Right cardiac atrium (tissue), 5 donors: ENCODE results near the gene ACTN4. TPM values are rescaled to one million over a fixed set of nuclear protein-coding genes. Genes with fewer than 3 reads are reported as not detected.
"Not testable (repeated sequence)": the region's sequence is repeated elsewhere in the genome, so short reads cannot be mapped to it uniquely, and the experiment has no call there.

Experiments used
- ATAC-seq, 2 donors: fragments of 200-7000 bp; cut with Tn5 transposase; one replicate each; pipeline versions ENCODE4 v1.8.0 to v1.9.1; 2020; ENCODE audit warnings: moderate library complexity in 2 of 2, mild to moderate bottlenecking in 1 of 2
- DNase-seq, 3 donors: peaks; one replicate each; pipeline ENCODE4 v3.0.0-alpha.2; 2020
- H3K27ac ChIP-seq: one replicate; pipeline ENCODE4 v1.5.1; 2013; ENCODE audit warnings: mild to moderate bottlenecking, low read length, control low read depth, moderate library complexity
- H3K27me3 ChIP-seq: one replicate; pipeline ENCODE4 v1.6.1; 2013; ENCODE audit not compliant: control insufficient read depth, insufficient read depth
- H3K4me1 ChIP-seq: one replicate; pipeline ENCODE4 v1.6.1; 2013; ENCODE audit warnings: low read length; ENCODE audit not compliant: control insufficient read depth, insufficient read depth
- H3K4me3 ChIP-seq: one replicate; pipeline ENCODE4 v1.5.1; 2013; ENCODE audit warnings: low read length, control low read depth
- H3K9me3 ChIP-seq: one replicate; pipeline ENCODE4 v1.6.1; 2013; ENCODE audit warnings: low read length; ENCODE audit not compliant: control insufficient read depth
- WGBS: extraction: QIAGEN DNeasy Blood & Tissue Kit; methylation state at CpG from one replicate; pipeline ENCODE4 v1.1.7; 2013; 5-methylcytosine and 5-hydroxymethylcytosine counted together
- intact Hi-C, 4 donors: fragments of 100-400 bp; cut with DNase I; formaldehyde crosslinking; loops; one replicate each; pipeline versions ENCODE4 v1.11.0 to v1.14.0; 2022 to 2023
- polyA plus RNA-seq: library from polyadenylated mRNA; stranded (reverse); fragments of 200-250 nt; gene quantifications from one replicate; pipeline ENCODE4 v1.2.3, GENCODE V29; 2013
- total RNA-seq, 4 donors: library from RNA; stranded (reverse); fragmentation: NEBNext Ultra II Directional; extraction: Animal tissue kit (Norgen Biotek cat#: 25700); gene quantifications; one replicate each; pipeline ENCODE4 v1.2.1, GENCODE V29; 2021
- donor health status: healthy with polysubstance abuse.
- donor health status: DM: no; HTN: yes; CAD: no.
- donor health status: DM: no; HTN: no; CAD: no.
- donor health status: DM: no; HTN: yes; CAD: no; lungs with severe emphysema.
- donor health status: DM: yes; HTN: yes; CAD: no.

The ACTN4 gene
- total and polyA plus RNA-seq, 5 donors, result 87.4 to 226 (median 119) TPM

- 16% methylated on average over 21 of the region's 21 CpGs for WGBS
- Histone ChIP-seq H3K27me3 (no peaks in the 10 kb centered on the region), H3K9me3 (no peaks in the 10 kb centered on the region), H3K4me1 (peaks cover 9% of the 10 kb centered on the region), H3K27ac (peak overlapping the region; percentile 92), H3K4me3 (peak overlapping the region; percentile 86)
- DNase-seq (no peak), ATAC-seq (peak in 1 of 2 donors; percentile 25)
- intact Hi-C loops, result loop anchor here in 3 of 4 donors (10.0 kb wide), 2 partner anchors 215 to 305 kb away; partner anchors contain the start of gene FAM98C (in 2 of the 3)
Measured at GRCh38 chr19:38619361-38620174, 27.9 kb upstream of the ACTN4 start.

GRCh38 chr19:38624822-38625221 is 22.6 kb upstream of the ACTN4 start:
- H3K27me3 ChIP-seq, result no peaks in the 10 kb centered on the region
- intact Hi-C loops, result loop anchor here in 3 of 4 donors (10.0 kb wide), 2 partner anchors 220 to 300 kb away; partner anchors contain the start of gene FAM98C (in 2 of the 3)
- no peaks in the 10 kb centered on the region for H3K9me3 ChIP-seq
- DNase-seq (no peak), ATAC-seq (no peak)
- no peak overlapping the region for H3K4me3 ChIP-seq
- H3K27ac ChIP-seq, result no peak overlapping the region
- H3K4me1 ChIP-seq, result peaks cover 4% of the 10 kb centered on the region
- 82% methylated on average over 3 of the region's 3 CpGs for WGBS

GRCh38 chr19:38626401-38626800 is 21.0 kb upstream of the ACTN4 start:
- intact Hi-C loops, result loop anchor here in 3 of 4 donors (10.0 kb wide), 2 partner anchors 222 to 298 kb away; partner anchors contain the start of gene FAM98C (in 2 of the 3)
- no peak overlapping the region for H3K27ac ChIP-seq
- H3K27me3 ChIP-seq, result no peaks in the 10 kb centered on the region
- no peak overlapping the region for H3K4me3 ChIP-seq
- WGBS, result 97% methylated on average over 4 of the region's 4 CpGs
- peak in 1 of 3 donors; percentile 18 for DNase-seq
- no peaks in the 10 kb centered on the region for H3K9me3 ChIP-seq
- no peak for ATAC-seq
- H3K4me1 ChIP-seq, result no peaks in the 10 kb centered on the region

GRCh38 chr19:38629568-38629967 is 17.9 kb upstream of the ACTN4 start:
- H3K27ac ChIP-seq, result no peak overlapping the region
- no peaks in the 10 kb centered on the region for H3K27me3 ChIP-seq
- H3K4me1 ChIP-seq, result no peaks in the 10 kb centered on the region
- H3K9me3 ChIP-seq, result no peaks in the 10 kb centered on the region
- DNase-seq, result peak in 2 of 3 donors; percentile 18 to 29
- H3K4me3 ChIP-seq, result no peak overlapping the region
- intact Hi-C loops, result loop anchor here in 3 of 4 donors (10.0 kb wide), 2 partner anchors 225 to 295 kb away; partner anchors contain the start of gene FAM98C (in 2 of the 3)
- peak in 1 of 2 donors; percentile 8 for ATAC-seq
- WGBS, result 95% methylated on average over 6 of the region's 6 CpGs

GRCh38 chr19:38631301-38631700 is 16.1 kb upstream of the ACTN4 start:
- WGBS, result 65% methylated on average over 11 of the region's 11 CpGs
- intact Hi-C loops, result loop anchor here in 2 of 4 donors (5.0 to 10.0 kb wide), 3 partner anchors 86 to 229 kb away; partner anchors contain the start of gene FAM98C (in 2 of the 2)
- H3K4me3 ChIP-seq, ATAC-seq, H3K27me3 ChIP-seq, H3K4me1 ChIP-seq, H3K9me3 ChIP-seq, H3K27ac ChIP-seq: not testable (repeated sequence)
- DNase-seq, result peak in 1 of 3 donors; percentile 4

- intact Hi-C loops, result loop anchor here in 2 of 4 donors (5.0 to 10.0 kb wide), 3 partner anchors 87 to 230 kb away; partner anchors contain the start of gene FAM98C (in 2 of the 2)
Measured at GRCh38 chr19:38631811-38632475, 15.5 kb upstream of the ACTN4 start.

GRCh38 chr19:38632476-38633213 is 14.8 kb upstream of the ACTN4 start:
- Histone ChIP-seq H3K27me3 (no peaks in the 10 kb centered on the region), H3K4me3 (no peak overlapping the region), H3K4me1 (no peaks in the 10 kb centered on the region), H3K9me3 (no peaks in the 10 kb centered on the region), H3K27ac (no peak overlapping the region)
- WGBS, result 90% methylated on average over 16 of the region's 16 CpGs
- no peak for ATAC-seq
- DNase-seq, result peak in 2 of 3 donors; percentile 30 to 46
- intact Hi-C loops, result loop anchor here in 2 of 4 donors (5.0 to 10.0 kb wide), 3 partner anchors 88 to 230 kb away; partner anchors contain the start of gene FAM98C (in 2 of the 2)

More at GRCh38 chr19:38631811-38632475, 15.5 kb upstream of the ACTN4 start:
- WGBS, result 68% methylated on average over 7 of the region's 7 CpGs
- H3K4me3 ChIP-seq, H3K4me1 ChIP-seq, H3K9me3 ChIP-seq, H3K27ac ChIP-seq, DNase-seq, H3K27me3 ChIP-seq, ATAC-seq: not testable (repeated sequence)

- no peaks in the 10 kb centered on the region for H3K4me1 ChIP-seq
- WGBS, result 67% methylated on average over 17 of the region's 17 CpGs
- peak; percentile 72 to 92 (median 89) for DNase-seq
- intact Hi-C loops, result loop anchor here in 2 of 4 donors (5.0 to 10.0 kb wide), 3 partner anchors 90 to 233 kb away; partner anchors contain the start of gene FAM98C (in 2 of the 2)
- ATAC-seq, result peak; percentile 24 to 32
- no peaks in the 10 kb centered on the region for H3K27me3 ChIP-seq
- peak overlapping the region; percentile 72 for H3K27ac ChIP-seq
- H3K9me3 ChIP-seq, result no peaks in the 10 kb centered on the region
- H3K4me3 ChIP-seq, result no peak overlapping the region
Measured at GRCh38 chr19:38634757-38635482, 12.5 kb upstream of the ACTN4 start.

GRCh38 chr19:38635483-38636399 is 11.7 kb upstream of the ACTN4 start:
- H3K4me3 ChIP-seq, result no peak overlapping the region
- no peaks in the 10 kb centered on the region for H3K9me3 ChIP-seq
- intact Hi-C loops, result loop anchor here in 1 of 4 donors (10.0 kb wide), 2 partner anchors 91 to 231 kb away; partner anchors contain the start of gene FAM98C
- no peaks in the 10 kb centered on the region for H3K4me1 ChIP-seq
- no peak overlapping the region for H3K27ac ChIP-seq
- no peak for ATAC-seq
- DNase-seq, result peak in 2 of 3 donors; percentile 4 to 32
- WGBS, result 90% methylated on average over 17 of the region's 17 CpGs
- H3K27me3 ChIP-seq, result no peaks in the 10 kb centered on the region
